Effector CD4-positive, alpha-beta T cell (primary cell): ENCODE results near the gene PIP4P1.

Source experiments
- DNase-seq: peaks from one replicate; pipeline ENCODE4 v3.0.0-alpha.2; 2020

PIP4P1 gene

GRCh38 chr14:20434701-20435581 is 26.3 kb downstream of the PIP4P1 start:
- no peak for DNase-seq

GRCh38 chr14:20429801-20430669 is 31.2 kb downstream of the PIP4P1 start:
- DNase-seq = no peak

- no peak for DNase-seq
Observed at GRCh38 chr14:20428802-20429201, 32.4 kb downstream of the PIP4P1 start.

GRCh38 chr14:20428010-20428365 is 33.2 kb downstream of the PIP4P1 start:
- no peak for DNase-seq

- no peak for DNase-seq
Observed at GRCh38 chr14:20427231-20428009, 33.8 kb downstream of the PIP4P1 start.

GRCh38 chr14:20424851-20425250 is 36.4 kb downstream of the PIP4P1 start:
- DNase-seq = no peak

- no peak for DNase-seq
Observed at GRCh38 chr14:20422886-20423285, 38.3 kb downstream of the PIP4P1 start.

- no peak for DNase-seq
Observed at GRCh38 chr14:20421267-20421666, 40.0 kb downstream of the PIP4P1 start.

- no peak for DNase-seq
Observed at GRCh38 chr14:20419419-20419818, 41.8 kb downstream of the PIP4P1 start.

GRCh38 chr14:20418501-20418909 is 42.7 kb downstream of the PIP4P1 start:
- no peak for DNase-seq

- DNase-seq = no peak
Observed at GRCh38 chr14:20417250-20418186, 43.7 kb downstream of the PIP4P1 start.

GRCh38 chr14:20416223-20416622 is 45.0 kb downstream of the PIP4P1 start:
- DNase-seq = no peak

- peak; percentile 15 for DNase-seq
Observed at GRCh38 chr14:20415782-20416206, 45.4 kb downstream of the PIP4P1 start.

GRCh38 chr14:20413744-20414082 is 47.5 kb downstream of the PIP4P1 start:
- DNase-seq = peak; percentile 9

GRCh38 chr14:20412876-20413743 is 48.1 kb downstream of the PIP4P1 start, which contains the start of gene TEP1:
Gene TEP1 (minus strand): TSS chr14:20413501. CDS start chr14:20408439, 5,062 bp downstream.
- DNase-seq = peak; percentile 60

- DNase-seq = no peak
Observed at GRCh38 chr14:20412411-20412810, 48.8 kb downstream of the PIP4P1 start.

GRCh38 chr14:20409226-20409625 is 52.0 kb downstream of the PIP4P1 start:
- no peak for DNase-seq
